ENCODE data around the gene RILPL2. TPM values are rescaled to one million over a fixed set of nuclear protein-coding genes. Genes with fewer than 3 reads are reported as not detected.
A peak's percentile ranks its signal among the peaks of the same experiment; 100 is the strongest.
"Not testable (repeated sequence)": the region's sequence is repeated elsewhere in the genome, so short reads cannot be mapped to it uniquely, and the experiment has no call there.

RILPL2 gene
- total and polyA plus RNA-seq, 3 experiments from 2014 or later, result 8.4 to 27.6 (median 26.9) TPM

- peaks cover 20% of the 10 kb centered on the region for H3K4me1 ChIP-seq (ENCODE audit: insufficient read depth, low read length)
- H3K27me3 ChIP-seq (ENCODE audit: insufficient read depth, low read length, poor library complexity, severe bottlenecking), result no peaks in the 10 kb centered on the region
- peak overlapping the region in 2 of 8 donors; percentile 38 to 95 for H3K27ac Mint-ChIP-seq
- H3K4me3 Mint-ChIP-seq, result peak overlapping the region in 6 of 7 donors; percentile 80 to 98 (median 92)
- H3K27me3 Mint-ChIP-seq, result no peaks in the 10 kb centered on the region
- POLR2A ChIA-PET, result interaction anchor here (1.3 to 2.1 kb wide), 4 partner anchors 20 to 152 kb away, joined by 3 to 23 read pairs (median 7); partner anchors contain the start of genes MPHOSPH9 and MTRFR
- no peaks in the 10 kb centered on the region for H3K9me3 ChIP-seq (ENCODE audit: low read length)
- no peaks in the 10 kb centered on the region for H3K36me3 ChIP-seq (ENCODE audit: insufficient read depth, low read length)
- DNase-seq, result no peak
- peaks cover 21 to 31% (median 22%) of the 10 kb centered on the region in 3 donors for H3K4me1 Mint-ChIP-seq
- H3K27ac ChIP-seq (ENCODE audit: low read depth, low read length), result peak overlapping the region; percentile 66
- CTCF ChIA-PET, result interaction anchor here (1.0 to 8.4 kb wide), 2 partner anchors 20 to 197 kb away, joined by 4 to 66 read pairs; partner anchors contain the start of gene SBNO1
- no peaks in the 10 kb centered on the region for H3K9me3 Mint-ChIP-seq
- H3K4me3 ChIP-seq (ENCODE audit: low read length), result peak overlapping the region; percentile 81
- peaks cover 0 to 4% (median 0%) of the 10 kb centered on the region in 3 donors for H3K36me3 Mint-ChIP-seq
Observed at GRCh38 chr12:123384994-123385376, 51.5 kb downstream of the RILPL2 start.

DNA sequence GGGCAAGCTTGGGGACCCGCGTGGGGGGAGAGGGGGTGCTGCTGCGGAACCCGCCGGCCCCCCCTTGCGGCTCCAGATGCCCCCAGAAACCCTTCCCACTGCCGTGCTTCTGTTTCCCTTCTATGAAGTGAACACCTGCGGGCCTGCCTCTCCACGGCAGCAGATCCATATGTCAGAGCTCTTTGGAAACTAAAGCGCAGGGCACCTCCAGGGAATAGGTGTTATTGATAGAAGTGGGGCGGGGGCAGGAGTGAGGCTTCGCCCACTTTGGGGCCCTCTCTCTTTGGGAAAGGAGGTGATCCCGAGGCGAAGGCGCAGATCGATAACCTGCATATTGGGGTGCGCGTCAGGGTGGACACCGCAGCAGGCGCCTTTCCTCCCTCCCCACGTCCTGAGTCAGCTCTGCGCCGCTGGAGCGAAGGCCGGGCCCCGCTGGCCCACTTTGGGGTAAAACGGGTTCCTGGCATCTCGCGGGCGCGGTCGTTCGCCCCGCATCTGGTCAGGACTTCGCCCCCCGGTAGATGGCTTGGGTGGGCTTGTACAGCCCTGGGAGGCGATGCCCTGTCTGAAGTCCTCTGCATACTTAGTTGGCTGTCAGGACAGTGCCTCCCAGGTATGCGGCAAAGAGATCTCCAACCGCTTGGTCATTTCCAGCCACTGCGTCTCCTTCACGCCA, 52.0 kb downstream of the RILPL2 start:
- peaks cover 18% of the 10 kb centered on the region for H3K4me1 ChIP-seq (ENCODE audit: insufficient read depth, low read length)
- H3K36me3 Mint-ChIP-seq, result peaks cover 0 to 4% (median 0%) of the 10 kb centered on the region in 3 donors
- peak in 1 of 5 donors; percentile 16 for DNase-seq
- POLR2A ChIA-PET, result interaction anchor here (0.8 to 2.1 kb wide), 8 partner anchors 19 to 152 kb away, joined by 3 to 23 read pairs (median 6); partner anchors contain the start of genes MPHOSPH9, MTRFR and SNRNP35
- H3K4me1 Mint-ChIP-seq, result peaks cover 19 to 28% (median 21%) of the 10 kb centered on the region in 3 donors
- no peaks in the 10 kb centered on the region for H3K36me3 ChIP-seq (ENCODE audit: insufficient read depth, low read length)
- H3K27me3 ChIP-seq (ENCODE audit: insufficient read depth, low read length, poor library complexity, severe bottlenecking), result no peaks in the 10 kb centered on the region
- H3K9me3 ChIP-seq (ENCODE audit: low read length), result no peaks in the 10 kb centered on the region
- H3K4me3 Mint-ChIP-seq, result peak overlapping the region; percentile 80 to 98 (median 90)
- H3K9me3 Mint-ChIP-seq, result no peaks in the 10 kb centered on the region
- peak overlapping the region; percentile 81 for H3K4me3 ChIP-seq (ENCODE audit: low read length)
- no peaks in the 10 kb centered on the region for H3K27me3 Mint-ChIP-seq
- H3K27ac Mint-ChIP-seq, result peak overlapping the region in 5 of 8 donors; percentile 36 to 95 (median 70)
- CTCF ChIA-PET, result interaction anchor here (1.0 to 8.4 kb wide), 7 partner anchors 15 to 217 kb away, joined by 3 to 66 read pairs (median 4); partner anchors contain the start of genes DDX55 and SBNO1
- peak overlapping the region; percentile 66 for H3K27ac ChIP-seq (ENCODE audit: low read depth, low read length)

DNA sequence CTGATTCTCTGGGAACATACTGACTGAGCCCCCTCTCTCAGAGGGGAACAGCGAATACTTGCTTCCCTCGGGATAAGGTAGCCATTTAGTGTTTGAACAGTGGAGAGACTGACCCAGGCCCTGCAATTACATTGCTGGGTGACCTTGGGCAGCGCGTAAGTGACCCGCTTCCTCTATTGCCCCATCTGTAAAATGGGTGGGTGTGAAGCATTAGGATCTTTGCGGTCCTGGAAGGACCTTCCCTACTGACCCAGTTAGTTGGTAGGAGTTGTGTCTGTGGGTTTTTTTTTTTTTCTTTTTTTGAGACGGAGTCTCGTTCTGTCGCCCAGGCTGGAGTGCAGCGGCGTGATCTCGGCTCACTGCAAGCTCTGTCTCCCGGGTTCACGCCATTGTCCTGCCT, 53.8 kb downstream of the RILPL2 start:
- Histone ChIP-seq H3K9me3 (ENCODE audit: low read length) (no peaks in the 10 kb centered on the region), H3K36me3 (ENCODE audit: insufficient read depth, low read length) (no peaks in the 10 kb centered on the region), H3K4me3 (ENCODE audit: low read length) (no peak overlapping the region), H3K27me3 (ENCODE audit: insufficient read depth, low read length, poor library complexity, severe bottlenecking) (no peaks in the 10 kb centered on the region), H3K4me1 (ENCODE audit: insufficient read depth, low read length) (peaks cover 11% of the 10 kb centered on the region), H3K27ac (ENCODE audit: low read depth, low read length) (peak overlapping the region; percentile 38)
- POLR2A ChIA-PET, result interaction anchor here (1.7 to 2.1 kb wide), 2 partner anchors 17 to 75 kb away, joined by 13 to 23 read pairs; partner anchors contain the start of gene SNRNP35
- peak overlapping the region; percentile 30 to 66 (median 56) for H3K4me3 Mint-ChIP-seq
- H3K27me3 Mint-ChIP-seq, result no peaks in the 10 kb centered on the region
- peaks cover 0 to 2% (median 0%) of the 10 kb centered on the region in 3 donors for H3K36me3 Mint-ChIP-seq
- CTCF ChIA-PET, result interaction anchor here (8.4 kb wide), 1 partner anchor 17 kb away, joined by 66 read pairs; the partner anchor contains the start of gene SBNO1
- no peaks in the 10 kb centered on the region for H3K9me3 Mint-ChIP-seq
- peak overlapping the region in 3 of 8 donors; percentile 24 to 66 (median 58) for H3K27ac Mint-ChIP-seq
- peaks cover 11 to 21% (median 13%) of the 10 kb centered on the region in 3 donors for H3K4me1 Mint-ChIP-seq
- no peak for DNase-seq

GRCh38 chr12:123379391-123379790, 57.1 kb downstream of the RILPL2 start:
- no peaks in the 10 kb centered on the region for H3K9me3 ChIP-seq (ENCODE audit: low read length)
- Mint-ChIP-seq H3K27ac (no peak overlapping the region), H3K9me3 (no peaks in the 10 kb centered on the region), H3K36me3 (peaks cover 0 to 2% (median 0%) of the 10 kb centered on the region in 3 donors), H3K27me3 (no peaks in the 10 kb centered on the region), H3K4me1 (peaks cover 4 to 9% (median 6%) of the 10 kb centered on the region in 3 donors), H3K4me3 (peak overlapping the region in 1 of 7 donors; percentile 45)
- no peaks in the 10 kb centered on the region for H3K27me3 ChIP-seq (ENCODE audit: insufficient read depth, low read length, poor library complexity, severe bottlenecking)
- H3K4me1 ChIP-seq (ENCODE audit: insufficient read depth, low read length), result no peaks in the 10 kb centered on the region
- H3K36me3 ChIP-seq (ENCODE audit: insufficient read depth, low read length), result no peaks in the 10 kb centered on the region
- no peak overlapping the region for H3K4me3 ChIP-seq (ENCODE audit: low read length)
- no peak for DNase-seq
- ChIA-PET CTCF (no interaction called here), POLR2A (no interaction called here)
- H3K27ac ChIP-seq (ENCODE audit: low read depth, low read length), result no peak overlapping the region

- H3K27me3 Mint-ChIP-seq; H3K27me3 ChIP-seq (ENCODE audit: insufficient read depth, low read length, poor library complexity, severe bottlenecking); H3K4me1 ChIP-seq (ENCODE audit: insufficient read depth, low read length); H3K4me3 Mint-ChIP-seq; DNase-seq; H3K36me3 Mint-ChIP-seq; POLR2A ChIA-PET; H3K27ac ChIP-seq (ENCODE audit: low read depth, low read length); CTCF ChIA-PET; H3K4me1 Mint-ChIP-seq; H3K9me3 ChIP-seq (ENCODE audit: low read length); H3K4me3 ChIP-seq (ENCODE audit: low read length); H3K9me3 Mint-ChIP-seq; H3K27ac Mint-ChIP-seq; H3K36me3 ChIP-seq (ENCODE audit: insufficient read depth, low read length): not testable (repeated sequence)
Observed at GRCh38 chr12:123372415-123372814, 64.1 kb downstream of the RILPL2 start.

DNA sequence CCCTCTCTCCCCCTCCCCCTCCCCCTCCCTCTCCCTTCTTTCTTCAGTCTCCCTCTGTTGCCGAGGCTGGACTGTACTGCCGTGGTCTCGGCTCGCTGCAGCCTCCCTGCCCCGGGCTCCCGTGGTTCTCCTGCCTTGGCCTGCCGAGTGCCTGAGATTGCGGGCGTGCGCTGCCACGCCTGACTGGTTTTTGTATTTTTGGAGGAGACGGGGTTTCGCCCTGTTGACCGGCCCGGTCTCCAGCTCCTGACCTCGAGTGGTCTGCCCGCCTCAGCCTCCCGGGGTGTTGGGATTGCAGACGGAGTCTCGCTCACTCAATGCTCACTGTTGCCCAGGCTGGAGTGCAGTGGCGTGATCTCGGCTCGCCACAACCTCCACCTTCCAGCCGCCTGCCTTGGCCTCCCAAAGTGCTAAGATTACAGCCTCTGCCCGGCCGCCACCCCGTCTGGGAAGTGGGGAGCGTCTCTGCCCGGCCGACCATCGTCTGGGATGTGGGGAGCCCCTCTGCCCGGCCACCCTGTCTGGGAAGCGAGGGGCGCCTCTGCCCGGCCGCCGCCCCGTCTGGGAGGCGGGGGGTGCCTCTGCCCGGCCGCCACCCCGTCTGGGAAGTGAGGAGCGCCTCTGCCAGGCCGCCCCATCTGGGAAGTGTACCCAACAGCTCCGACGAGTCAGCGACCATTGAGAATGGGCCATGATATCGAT, 64.7 kb downstream of the RILPL2 start:
- H3K9me3 Mint-ChIP-seq; H3K9me3 ChIP-seq (ENCODE audit: low read length); H3K27ac ChIP-seq (ENCODE audit: low read depth, low read length); H3K4me1 Mint-ChIP-seq; H3K4me3 Mint-ChIP-seq; H3K4me3 ChIP-seq (ENCODE audit: low read length); H3K27ac Mint-ChIP-seq; H3K27me3 ChIP-seq (ENCODE audit: insufficient read depth, low read length, poor library complexity, severe bottlenecking); H3K4me1 ChIP-seq (ENCODE audit: insufficient read depth, low read length); H3K27me3 Mint-ChIP-seq; DNase-seq; H3K36me3 ChIP-seq (ENCODE audit: insufficient read depth, low read length); H3K36me3 Mint-ChIP-seq; CTCF ChIA-PET: not testable (repeated sequence)
- POLR2A ChIA-PET, result interaction anchor here (0.6 kb wide), 1 partner anchor 80 kb away, joined by 5 read pairs; no protein-coding TSS in a partner anchor

GRCh38 chr12:123369229-123369628, 67.3 kb downstream of the RILPL2 start:
- Mint-ChIP-seq H3K36me3 (peaks cover 0 to 7% (median 0%) of the 10 kb centered on the region in 3 donors), H3K27ac (peak overlapping the region in 1 of 8 donors; percentile 27), H3K9me3 (no peaks in the 10 kb centered on the region), H3K27me3 (no peaks in the 10 kb centered on the region), H3K4me3 (peak overlapping the region in 1 of 7 donors; percentile 30), H3K4me1 (peaks cover 2 to 5% (median 4%) of the 10 kb centered on the region in 3 donors)
- ChIA-PET CTCF (interaction anchor here (1.5 kb wide), 1 partner anchor 15 kb away, joined by 3 read pairs; the partner anchor contains the start of gene KMT5A), POLR2A (no interaction called here)
- Histone ChIP-seq H3K27me3 (ENCODE audit: insufficient read depth, low read length, poor library complexity, severe bottlenecking) (no peaks in the 10 kb centered on the region), H3K9me3 (ENCODE audit: low read length) (no peaks in the 10 kb centered on the region), H3K4me1 (ENCODE audit: insufficient read depth, low read length) (peaks cover 10% of the 10 kb centered on the region), H3K36me3 (ENCODE audit: insufficient read depth, low read length) (no peaks in the 10 kb centered on the region), H3K27ac (ENCODE audit: low read depth, low read length) (no peak overlapping the region), H3K4me3 (ENCODE audit: low read length) (no peak overlapping the region)
- no peak for DNase-seq

Data from CD8-positive, alpha-beta memory T cell (primary cell).